SK-N-SH (cell line): Measurements from ENCODE around the gene FKBP9. TPM values are rescaled to one million over a fixed set of nuclear protein-coding genes. Genes with fewer than 3 reads are reported as not detected.

Source experiments
- CTCF ChIA-PET: fragments of 300-600, 350-600 bp; formaldehyde crosslinking; extraction: SDS; loops from one replicate; lab custom pipeline; 2021; lab: Yijun Ruan, JAX
- POLR2A ChIA-PET: fragments of 350-600 bp; sonication (Branson Sonifier 250); formaldehyde crosslinking; extraction: SDS; loops from one replicate; lab custom pipeline; 2020; ENCODE audit warnings: antibody characterized with exemption, inconsistent platforms; lab: Yijun Ruan, JAX
- DNase-seq: peaks from one replicate; pipeline ENCODE4 v3.0.0; 2012
- H2AFZ ChIP-seq: fragments of 200-600 bp; sonication (generic); 2 replicates; pipeline ENCODE4 v1.8.1; 2016; ENCODE audit warnings: antibody characterized with exemption, mild to moderate bottlenecking, low read depth
- H3F3A ChIP-seq: fragments of 200-600 bp; sonication (generic); replicated peaks from 2 replicates; pipeline ENCODE3; 2016; ENCODE audit warnings: antibody characterized with exemption, mild to moderate bottlenecking; ENCODE audit not compliant: insufficient read depth
- H3K27ac ChIP-seq, 2 experiments: fragments of 200-500 bp in 1 of 2; fragments of 200-600 bp in 1 of 2; sonication (Bioruptor generic) in 1 of 2; sonication (generic), shearing (Covaris generic) in 1 of 2; 2 replicates each; pipeline versions ENCODE4 v1.5.1 to v1.6.1; 2014 to 2016; ENCODE audit warnings: low read depth in 2 of 2, inconsistent platforms in 1 of 2, low read length in 1 of 2, mild to moderate bottlenecking in 1 of 2, mixed read lengths in 1 of 2
- H3K27me3 ChIP-seq: fragments of 200-600 bp; sonication (generic), shearing (Covaris generic); 2 replicates; pipeline ENCODE4 v1.6.1; 2016; ENCODE audit warnings: mixed run types; ENCODE audit not compliant: insufficient read depth
- H3K36me3 ChIP-seq, 2 experiments: fragments of 200-500 bp in 1 of 2; fragments of 200-600 bp in 1 of 2; sonication (Bioruptor generic) in 1 of 2; sonication (generic) in 1 of 2; replicated peaks in 1 of 2; 2 replicates each; pipeline versions ENCODE3 to v1.5.1; 2014 to 2016; ENCODE audit warnings: low read length in 1 of 2, mild to moderate bottlenecking in 1 of 2; ENCODE audit not compliant: insufficient read depth in 2 of 2, control insufficient read depth in 1 of 2
- H3K4me1 ChIP-seq, 2 experiments: fragments of 200-500 bp in 1 of 2; fragments of 200-600 bp in 1 of 2; sonication (Bioruptor generic) in 1 of 2; sonication (generic), shearing (Covaris generic) in 1 of 2; 2 replicates each; pipeline versions ENCODE4 v1.5.1 to v1.6.1; 2014 to 2016; ENCODE audit warnings: low read depth in 1 of 2, low read length in 1 of 2, mixed run types in 1 of 2; ENCODE audit not compliant: insufficient read depth in 2 of 2, control insufficient read depth in 1 of 2
- H3K4me2 ChIP-seq: fragments of 200-600 bp; sonication (generic), shearing (Covaris generic); 2 replicates; pipeline ENCODE4 v1.6.1; 2017; ENCODE audit warnings: mixed run types
- H3K4me3 ChIP-seq, 2 experiments: fragments of 200-500 bp in 1 of 2; fragments of 200-600 bp in 1 of 2; sonication (Bioruptor generic) in 1 of 2; sonication (generic), shearing (Covaris generic) in 1 of 2; 2 replicates each; pipeline versions ENCODE4 v1.5.1 to v1.8.1; 2014 to 2016; ENCODE audit warnings: low read depth in 2 of 2, inconsistent platforms in 1 of 2, low read length in 1 of 2, mild to moderate bottlenecking in 1 of 2, mixed read lengths in 1 of 2, moderate library complexity in 1 of 2
- H3K79me2 ChIP-seq: fragments of 200-600 bp; sonication (generic); 2 replicates; pipeline ENCODE4 v1.8.1; 2017; ENCODE audit warnings: mild to moderate bottlenecking; ENCODE audit not compliant: insufficient read depth
- H3K9ac ChIP-seq: fragments of 200-600 bp; sonication (generic); 2 replicates; pipeline ENCODE4 v1.6.1; 2017; ENCODE audit warnings: mixed run types
- H3K9me2 ChIP-seq: fragments of 200-600 bp; sonication (generic); 2 replicates; pipeline ENCODE4 v1.6.1; 2017; ENCODE audit warnings: mixed run types
- H3K9me3 ChIP-seq: fragments of 200-600 bp; sonication (generic); 2 replicates; pipeline ENCODE4 v1.6.1; 2017; ENCODE audit warnings: mixed run types, mild to moderate bottlenecking, moderate library complexity
- H4K20me1 ChIP-seq: fragments of 200-600 bp; sonication (generic); 2 replicates; pipeline ENCODE4 v1.6.1; 2017; ENCODE audit warnings: mild to moderate bottlenecking, mixed run types; ENCODE audit not compliant: insufficient read depth
- ELF1 ChIP-seq: IDR thresholded peaks from 2 replicates; pipeline ENCODE4 v1.4.0; 2012
- EZH2phosphoT487 ChIP-seq: fragments of 200-600 bp; sonication (generic); IDR thresholded peaks from 2 replicates; pipeline ENCODE4 v1.6.1; 2017; ENCODE audit warnings: low read depth, mixed run types, mild to moderate bottlenecking, antibody characterized with exemption, moderate library complexity, borderline replicate concordance
- FOSL2 ChIP-seq: IDR thresholded peaks from 2 replicates; pipeline ENCODE4 v1.4.0; 2012; ENCODE audit warnings: low read depth, mild to moderate bottlenecking, moderate library complexity, borderline replicate concordance
- FOXJ3 ChIP-seq: sonication (generic); formaldehyde crosslinking; IDR thresholded peaks from 2 replicates; pipeline ENCODE4 v1.5.1; 2020; ENCODE audit warnings: mild to moderate bottlenecking, missing genetic modification reagents
- FOXM1 ChIP-seq: IDR thresholded peaks from 2 replicates; pipeline ENCODE4 v1.4.0; 2012; ENCODE audit warnings: low read depth, mild to moderate bottlenecking
- MXI1 ChIP-seq: IDR thresholded peaks from 2 replicates; pipeline ENCODE4 v1.6.1; 2012; ENCODE audit warnings: mild to moderate bottlenecking, low read depth, low read length, improper control_type of control experiment
- NFIC ChIP-seq: IDR thresholded peaks from 2 replicates; pipeline ENCODE4 v1.4.0; 2012; ENCODE audit warnings: borderline replicate concordance
- NRF1 ChIP-seq: IDR thresholded peaks from 2 replicates; pipeline ENCODE4 v1.6.1; 2012; ENCODE audit warnings: low read depth, mild to moderate bottlenecking, low read length
- POLR2AphosphoS5 ChIP-seq: IDR thresholded peaks from 2 replicates; pipeline ENCODE4 v1.6.1; 2012; ENCODE audit warnings: low read depth, low read length
- RAD21 ChIP-seq: IDR thresholded peaks from 2 replicates; pipeline ENCODE4 v1.6.1; 2012; ENCODE audit warnings: mild to moderate bottlenecking, low read length
- RFX5 ChIP-seq: IDR thresholded peaks from 2 replicates; pipeline ENCODE4 v1.6.1; 2012; ENCODE audit warnings: mild to moderate bottlenecking, improper control_type of control experiment, low read length
- SIN3A ChIP-seq: IDR thresholded peaks from 2 replicates; pipeline ENCODE4 v1.6.1; 2012; ENCODE audit warnings: low read depth, mild to moderate bottlenecking, low read length, moderate library complexity, borderline replicate concordance
- SMC3 ChIP-seq: IDR thresholded peaks from 2 replicates; pipeline ENCODE4 v1.6.1; 2012; ENCODE audit warnings: low read depth, low read length, improper control_type of control experiment
- TAF1 ChIP-seq: IDR thresholded peaks from 2 replicates; pipeline ENCODE4 v1.6.1; 2012; ENCODE audit warnings: low read depth, mild to moderate bottlenecking, low read length, moderate library complexity, borderline replicate concordance
- TCF12 ChIP-seq: IDR thresholded peaks from 2 replicates; pipeline ENCODE4 v1.4.0; 2012
- TEAD4 ChIP-seq: IDR thresholded peaks from 2 replicates; pipeline ENCODE4 v1.4.0; 2012; ENCODE audit warnings: mild to moderate bottlenecking, borderline replicate concordance; ENCODE audit not compliant: insufficient read depth
- WGBS: methylation state at CpG from one replicate; pipeline ENCODE4 v1.1.6; 2017; ENCODE audit warnings: low lambda C conversion rate; 5-methylcytosine and 5-hydroxymethylcytosine counted together
- polyA plus RNA-seq, 3 experiments: library from polyadenylated mRNA; depleted of rRNA; stranded (reverse); fragments of >200 nt; gene quantifications; 2 replicates each; pipeline ENCODE4 v1.2.3, GENCODE V29; 2012
- TF ChIP-seq, protein P1 (sequence below): IDR thresholded peaks from 2 replicates; pipeline ENCODE4 v1.4.0; 2012; ENCODE audit warnings: low read depth, borderline replicate concordance
- TF ChIP-seq, protein P2 (sequence below): IDR thresholded peaks from 2 replicates; pipeline ENCODE4 v1.4.0; 2012; ENCODE audit warnings: low read depth, borderline replicate concordance
- TF ChIP-seq, protein P3 (sequence below): fragments of 150-350 bp; IDR thresholded peaks from 2 replicates; pipeline ENCODE4 v1.6.1; 2016; ENCODE audit warnings: mild to moderate bottlenecking, low read depth, low read length

FKBP9 gene
- polyA plus RNA-seq, 1 of the 3 experiments (the other 2 are of a cell fraction): 211 TPM

DNA sequence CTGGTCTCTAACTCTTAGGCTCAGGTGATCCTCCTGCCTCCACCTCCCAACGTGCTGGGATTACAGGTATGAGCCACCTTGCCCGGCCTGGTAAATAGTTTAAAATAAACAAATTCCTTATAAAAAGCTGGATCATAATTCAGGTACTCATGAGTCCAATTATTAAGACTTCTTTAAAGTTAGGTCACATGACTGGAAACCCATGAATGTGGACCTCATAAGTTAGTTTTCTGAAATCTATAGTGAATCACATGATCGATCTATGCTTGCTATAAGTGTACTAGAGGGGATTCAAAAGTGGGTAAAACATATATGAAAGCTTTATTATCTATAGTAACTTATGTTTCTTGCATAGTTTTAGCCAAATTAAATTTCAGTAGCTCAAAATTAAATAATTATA, 91.0 kb downstream of the FKBP9 start:
- POLR2A ChIA-PET: no interaction called here
- TF ChIP-seq TEAD4: no peak
- TF ChIP-seq RAD21: no peak
- no peak for TF ChIP-seq SIN3A
- TF ChIP-seq RFX5: no peak
- no peak for TF ChIP-seq FOSL2
- TF ChIP-seq, protein P1, sequence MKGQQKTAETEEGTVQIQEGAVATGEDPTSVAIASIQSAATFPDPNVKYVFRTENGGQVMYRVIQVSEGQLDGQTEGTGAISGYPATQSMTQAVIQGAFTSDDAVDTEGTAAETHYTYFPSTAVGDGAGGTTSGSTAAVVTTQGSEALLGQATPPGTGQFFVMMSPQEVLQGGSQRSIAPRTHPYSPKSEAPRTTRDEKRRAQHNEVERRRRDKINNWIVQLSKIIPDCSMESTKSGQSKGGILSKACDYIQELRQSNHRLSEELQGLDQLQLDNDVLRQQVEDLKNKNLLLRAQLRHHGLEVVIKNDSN: no peak
- TF ChIP-seq, protein P2, sequence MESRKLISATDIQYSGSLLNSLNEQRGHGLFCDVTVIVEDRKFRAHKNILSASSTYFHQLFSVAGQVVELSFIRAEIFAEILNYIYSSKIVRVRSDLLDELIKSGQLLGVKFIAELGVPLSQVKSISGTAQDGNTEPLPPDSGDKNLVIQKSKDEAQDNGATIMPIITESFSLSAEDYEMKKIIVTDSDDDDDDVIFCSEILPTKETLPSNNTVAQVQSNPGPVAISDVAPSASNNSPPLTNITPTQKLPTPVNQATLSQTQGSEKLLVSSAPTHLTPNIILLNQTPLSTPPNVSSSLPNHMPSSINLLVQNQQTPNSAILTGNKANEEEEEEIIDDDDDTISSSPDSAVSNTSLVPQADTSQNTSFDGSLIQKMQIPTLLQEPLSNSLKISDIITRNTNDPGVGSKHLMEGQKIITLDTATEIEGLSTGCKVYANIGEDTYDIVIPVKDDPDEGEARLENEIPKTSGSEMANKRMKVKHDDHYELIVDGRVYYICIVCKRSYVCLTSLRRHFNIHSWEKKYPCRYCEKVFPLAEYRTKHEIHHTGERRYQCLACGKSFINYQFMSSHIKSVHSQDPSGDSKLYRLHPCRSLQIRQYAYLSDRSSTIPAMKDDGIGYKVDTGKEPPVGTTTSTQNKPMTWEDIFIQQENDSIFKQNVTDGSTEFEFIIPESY: no peak

DNA sequence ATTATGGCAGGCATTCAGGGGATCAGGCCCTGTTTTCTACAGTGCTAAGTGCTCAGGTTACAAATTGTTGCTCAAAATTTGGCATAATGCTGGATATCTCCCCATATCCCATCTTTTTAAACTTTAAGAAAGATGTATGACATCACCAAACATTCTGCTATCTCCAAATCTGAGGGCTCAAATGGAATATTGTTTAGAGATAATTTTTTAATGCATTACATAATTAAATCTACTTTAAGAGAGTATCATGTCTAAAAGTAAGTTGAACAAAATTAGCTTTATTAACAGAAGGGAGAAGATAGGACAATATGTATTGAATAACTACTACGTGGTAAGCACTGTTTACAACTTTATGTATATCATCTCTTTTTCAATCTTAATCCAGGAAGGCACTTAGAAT, 91.5 kb downstream of the FKBP9 start:
- no peak overlapping the region for H3K27ac ChIP-seq
- H3F3A ChIP-seq: peaks cover 7% of the 10 kb centered on the region
- no peaks in the 10 kb centered on the region for H3K9me2 ChIP-seq
- H3K4me2 ChIP-seq: no peak overlapping the region
- H3K79me2 ChIP-seq: peaks cover 99% of the 10 kb centered on the region
- no peak overlapping the region for H3K4me3 ChIP-seq
- DNase-seq: no peak
- peaks cover 4 to 15% of the 10 kb centered on the region in 2 experiments; a peak in 2 of 4 replicates for H3K4me1 ChIP-seq
- no peak overlapping the region for H3K9ac ChIP-seq
- no peaks in the 10 kb centered on the region for H3K27me3 ChIP-seq
- WGBS: 69% methylated on average over 1 of the region's 1 CpG
- H3K9me3 ChIP-seq: no peaks in the 10 kb centered on the region
- ChIA-PET CTCF (interaction anchor here (1.4 to 2.5 kb wide), 7 partner anchors 9 to 248 kb away, joined by 3 to 17 read pairs (median 6); partner anchors contain the start of gene NT5C3A), POLR2A (no interaction called here)
- peaks cover 15% of the 10 kb centered on the region for H4K20me1 ChIP-seq
- TF ChIP-seq TAF1: no peak
- no peak for TF ChIP-seq POLR2AphosphoS5
- TF ChIP-seq FOXJ3 (CRISPR knock-in tag): no peak
- no peak for TF ChIP-seq TCF12
- no peak for TF ChIP-seq FOXM1
- TF ChIP-seq ELF1: no peak
- TF ChIP-seq, protein P3, sequence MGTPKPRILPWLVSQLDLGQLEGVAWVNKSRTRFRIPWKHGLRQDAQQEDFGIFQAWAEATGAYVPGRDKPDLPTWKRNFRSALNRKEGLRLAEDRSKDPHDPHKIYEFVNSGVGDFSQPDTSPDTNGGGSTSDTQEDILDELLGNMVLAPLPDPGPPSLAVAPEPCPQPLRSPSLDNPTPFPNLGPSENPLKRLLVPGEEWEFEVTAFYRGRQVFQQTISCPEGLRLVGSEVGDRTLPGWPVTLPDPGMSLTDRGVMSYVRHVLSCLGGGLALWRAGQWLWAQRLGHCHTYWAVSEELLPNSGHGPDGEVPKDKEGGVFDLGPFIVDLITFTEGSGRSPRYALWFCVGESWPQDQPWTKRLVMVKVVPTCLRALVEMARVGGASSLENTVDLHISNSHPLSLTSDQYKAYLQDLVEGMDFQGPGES: no peak
- no peak for TF ChIP-seq RAD21
- no peak for TF ChIP-seq NRF1
- no peak for TF ChIP-seq EZH2phosphoT487
- TF ChIP-seq NFIC: no peak
- TF ChIP-seq SMC3: no peak
- no peak for TF ChIP-seq SIN3A
- TF ChIP-seq MXI1: no peak
- no peak overlapping the region for H2AFZ ChIP-seq
- no peaks in the 10 kb centered on the region for H3K36me3 ChIP-seq

More for the DNA sequence above, 91.0 kb downstream of the FKBP9 start:
- Histone ChIP-seq H3K36me3 (no peaks in the 10 kb centered on the region), H3K4me2 (no peak overlapping the region), H3K4me3 (no peak overlapping the region), H3K9me2 (no peaks in the 10 kb centered on the region), H3K79me2 (peaks cover 98% of the 10 kb centered on the region), H3F3A (peaks cover 7% of the 10 kb centered on the region), H4K20me1 (peaks cover 15% of the 10 kb centered on the region), H3K27ac (no peak overlapping the region), H3K4me1 (peaks cover 6 to 15% of the 10 kb centered on the region in 2 experiments; a peak in 3 of 4 replicates), H3K27me3 (no peaks in the 10 kb centered on the region), H3K9ac (no peak overlapping the region), H3K9me3 (no peaks in the 10 kb centered on the region), H2AFZ (no peak overlapping the region)
- DNase-seq: no peak
- 95% methylated on average over 3 of the region's 3 CpGs for WGBS
- CTCF ChIA-PET: interaction anchor here (0.9 to 2.5 kb wide), 5 partner anchors 12 to 248 kb away, joined by 3 to 17 read pairs (median 8); partner anchors contain the start of gene NT5C3A
